Stomach (tissue), 4 donors: Measurements from ENCODE around the gene TRPC6.

Source experiments
- POLR2A ChIP-seq, 4 donors: fragments of 450-650 bp; IDR thresholded peaks; one replicate each; pipeline ENCODE4 v1.6.1; 2016; ENCODE audit warnings: antibody characterized with exemption in 4 of 4, control low read depth in 2 of 4, mild to moderate bottlenecking in 1 of 4, moderate library complexity in 1 of 4
- POLR2AphosphoS5 ChIP-seq, 3 donors: sonication (generic); formaldehyde crosslinking; IDR thresholded peaks; one replicate each; pipeline ENCODE4 v1.6.1; 2016; ENCODE audit warnings: antibody characterized with exemption in 3 of 3
- TF ChIP-seq, protein P1 (sequence below), 7 experiments: fragments of 450-650 bp in 4 of 7; fragments of 200-600 bp in 3 of 7; sonication (generic) in 3 of 7; IDR thresholded peaks; one replicate each; pipeline ENCODE4 v1.5.1; 2016 to 2019; ENCODE audit warnings: antibody characterized with exemption in 7 of 7, control low read depth in 2 of 7, mild to moderate bottlenecking in 1 of 7

- TF ChIP-seq, protein P1, sequence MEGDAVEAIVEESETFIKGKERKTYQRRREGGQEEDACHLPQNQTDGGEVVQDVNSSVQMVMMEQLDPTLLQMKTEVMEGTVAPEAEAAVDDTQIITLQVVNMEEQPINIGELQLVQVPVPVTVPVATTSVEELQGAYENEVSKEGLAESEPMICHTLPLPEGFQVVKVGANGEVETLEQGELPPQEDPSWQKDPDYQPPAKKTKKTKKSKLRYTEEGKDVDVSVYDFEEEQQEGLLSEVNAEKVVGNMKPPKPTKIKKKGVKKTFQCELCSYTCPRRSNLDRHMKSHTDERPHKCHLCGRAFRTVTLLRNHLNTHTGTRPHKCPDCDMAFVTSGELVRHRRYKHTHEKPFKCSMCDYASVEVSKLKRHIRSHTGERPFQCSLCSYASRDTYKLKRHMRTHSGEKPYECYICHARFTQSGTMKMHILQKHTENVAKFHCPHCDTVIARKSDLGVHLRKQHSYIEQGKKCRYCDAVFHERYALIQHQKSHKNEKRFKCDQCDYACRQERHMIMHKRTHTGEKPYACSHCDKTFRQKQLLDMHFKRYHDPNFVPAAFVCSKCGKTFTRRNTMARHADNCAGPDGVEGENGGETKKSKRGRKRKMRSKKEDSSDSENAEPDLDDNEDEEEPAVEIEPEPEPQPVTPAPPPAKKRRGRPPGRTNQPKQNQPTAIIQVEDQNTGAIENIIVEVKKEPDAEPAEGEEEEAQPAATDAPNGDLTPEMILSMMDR (IDR thresholded peaks at IDR 0.05), result no peak
- TF ChIP-seq POLR2A (IDR thresholded peaks at IDR 0.05) (no peak), POLR2AphosphoS5 (IDR thresholded peaks at IDR 0.05) (no peak)
These were observed 141.6 kb downstream of the TRPC6 start for GRCh38 chr11:101442171-101442570.
